HG02981 (cell line): ENCODE data around the gene DUSP5.

Source experiments
- ATAC-seq: cut with Tn5 transposase; IDR thresholded peaks from one replicate; pipeline ENCODE4 v1.9.1; 2021; ENCODE audit warnings: mild to moderate bottlenecking, moderate library complexity; ENCODE audit not compliant: unreplicated experiment

DUSP5 gene

GRCh38 chr10:110480387-110480786 lies 17.3 kb upstream of the DUSP5 start:
- no peak for ATAC-seq

- ATAC-seq: no peak
Measured at GRCh38 chr10:110481919-110482318, 15.8 kb upstream of the DUSP5 start.

GRCh38 chr10:110483633-110484032 lies 14.1 kb upstream of the DUSP5 start:
- no peak for ATAC-seq

GRCh38 chr10:110485541-110485940 lies 12.2 kb upstream of the DUSP5 start:
- ATAC-seq: no peak

- peak; percentile 71 for ATAC-seq
Measured at GRCh38 chr10:110486680-110487410, 10.9 kb upstream of the DUSP5 start.

GRCh38 chr10:110487411-110488331 lies 10.0 kb upstream of the DUSP5 start:
- ATAC-seq: no peak

GRCh38 chr10:110488332-110488681 lies 9.4 kb upstream of the DUSP5 start:
- no peak for ATAC-seq

GRCh38 chr10:110488940-110489339 lies 8.8 kb upstream of the DUSP5 start:
- ATAC-seq: no peak

- no peak for ATAC-seq
Measured at GRCh38 chr10:110490640-110491039, 7.1 kb upstream of the DUSP5 start.

- no peak for ATAC-seq
Measured at GRCh38 chr10:110491346-110491745, 6.4 kb upstream of the DUSP5 start.

GRCh38 chr10:110492069-110492822 lies 5.5 kb upstream of the DUSP5 start:
- ATAC-seq: peak; percentile 65

- no peak for ATAC-seq
Measured at GRCh38 chr10:110493832-110494426, 3.8 kb upstream of the DUSP5 start.

- no peak for ATAC-seq
Measured at GRCh38 chr10:110494532-110494931, 3.2 kb upstream of the DUSP5 start.

- no peak for ATAC-seq
Measured at GRCh38 chr10:110495731-110496552, 1.8 kb upstream of the DUSP5 start.

- ATAC-seq: no peak
Measured at GRCh38 chr10:110496553-110497437, 912 bp upstream of the DUSP5 start.

- ATAC-seq: peak; percentile 9
Measured at GRCh38 chr10:110498087-110498981, 627 bp downstream of the DUSP5 start.

- no peak for ATAC-seq
Measured at GRCh38 chr10:110498982-110499795, 1.5 kb downstream of the DUSP5 start.
